ENCODE results near the gene DBN1.
"Not testable (repeated sequence)": the region's sequence is repeated elsewhere in the genome, so short reads cannot be mapped to it uniquely, and the experiment has no call there.

The DBN1 gene

GRCh38 chr5:177429248-177430040, 44.0 kb downstream of the DBN1 start:
- DNase-seq (ENCODE audit: low read depth, low spot score) = no peak

- no peak for DNase-seq (ENCODE audit: low read depth, low spot score)
Observed at GRCh38 chr5:177428574-177429217, 44.7 kb downstream of the DBN1 start.

- DNase-seq (ENCODE audit: low read depth, low spot score) = peak; percentile 36
Observed at GRCh38 chr5:177427919-177428573, 45.4 kb downstream of the DBN1 start.

- peak; percentile 64 for DNase-seq (ENCODE audit: low read depth, low spot score)
Observed at GRCh38 chr5:177427211-177427822, 46.1 kb downstream of the DBN1 start.

- peak; percentile 46 for DNase-seq (ENCODE audit: low read depth, low spot score)
Observed at GRCh38 chr5:177426566-177427210, 46.7 kb downstream of the DBN1 start, which contains the start of gene GRK6. Gene GRK6, plus strand, starts transcription at chr5:177426676. Its CDS starts 170 bp downstream, at chr5:177426846.

- peak; percentile 100 for DNase-seq (ENCODE audit: low read depth, low spot score)
Observed at GRCh38 chr5:177425801-177426565, 47.5 kb downstream of the DBN1 start.

GRCh38 chr5:177425196-177425800, 48.1 kb downstream of the DBN1 start:
- DNase-seq (ENCODE audit: low read depth, low spot score) = no peak

- no peak for DNase-seq (ENCODE audit: low read depth, low spot score)
Observed at GRCh38 chr5:177423671-177424070, 49.8 kb downstream of the DBN1 start.

- no peak for DNase-seq (ENCODE audit: low read depth, low spot score)
Observed at GRCh38 chr5:177421062-177421798, 52.2 kb downstream of the DBN1 start.

GRCh38 chr5:177420472-177420871, 53.0 kb downstream of the DBN1 start:
- DNase-seq (ENCODE audit: low read depth, low spot score) = not testable (repeated sequence)

GRCh38 chr5:177419046-177419445, 54.4 kb downstream of the DBN1 start:
- DNase-seq (ENCODE audit: low read depth, low spot score) = no peak

- DNase-seq (ENCODE audit: low read depth, low spot score) = not testable (repeated sequence)
Observed at GRCh38 chr5:177417081-177417480, 56.4 kb downstream of the DBN1 start.

GRCh38 chr5:177414481-177414880, 59.0 kb downstream of the DBN1 start:
- no peak for DNase-seq (ENCODE audit: low read depth, low spot score)

- no peak for DNase-seq (ENCODE audit: low read depth, low spot score)
Observed at GRCh38 chr5:177412603-177413233, 60.7 kb downstream of the DBN1 start.

GRCh38 chr5:177410575-177410974, 62.9 kb downstream of the DBN1 start:
- no peak for DNase-seq (ENCODE audit: low read depth, low spot score)

- DNase-seq (ENCODE audit: low read depth, low spot score) = no peak
Observed at GRCh38 chr5:177409043-177409801, 64.2 kb downstream of the DBN1 start, which contains the start of gene F12. Gene F12, minus strand, starts transcription at chr5:177409564. Its CDS starts 37 bp downstream, at chr5:177409527.
